ENCODE results near the gene ATP1B1. TPM values are rescaled to one million over a fixed set of nuclear protein-coding genes. Genes with fewer than 3 reads are reported as not detected.

ATP1B1 gene
- total and polyA plus RNA-seq, 2 of the 13 experiments (the other 11 are each of a cell fraction or from before 2014, with no cell fraction given) = 134 to 135 TPM

- TF ChIP-seq, protein P1, sequence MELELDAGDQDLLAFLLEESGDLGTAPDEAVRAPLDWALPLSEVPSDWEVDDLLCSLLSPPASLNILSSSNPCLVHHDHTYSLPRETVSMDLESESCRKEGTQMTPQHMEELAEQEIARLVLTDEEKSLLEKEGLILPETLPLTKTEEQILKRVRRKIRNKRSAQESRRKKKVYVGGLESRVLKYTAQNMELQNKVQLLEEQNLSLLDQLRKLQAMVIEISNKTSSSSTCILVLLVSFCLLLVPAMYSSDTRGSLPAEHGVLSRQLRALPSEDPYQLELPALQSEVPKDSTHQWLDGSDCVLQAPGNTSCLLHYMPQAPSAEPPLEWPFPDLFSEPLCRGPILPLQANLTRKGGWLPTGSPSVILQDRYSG (CRISPR knock-in tag; IDR thresholded peaks at IDR 0.05) = peak; percentile 13; the same call in 1 of the 2 replicates
- no peak for TF ChIP-seq KLF13 (CRISPR knock-in tag; IDR thresholded peaks at IDR 0.05)
- TF ChIP-seq NAIF1 (CRISPR knock-in tag; IDR thresholded peaks at IDR 0.05; ENCODE audit: borderline replicate concordance) = no peak
- TF ChIP-seq, protein P2, sequence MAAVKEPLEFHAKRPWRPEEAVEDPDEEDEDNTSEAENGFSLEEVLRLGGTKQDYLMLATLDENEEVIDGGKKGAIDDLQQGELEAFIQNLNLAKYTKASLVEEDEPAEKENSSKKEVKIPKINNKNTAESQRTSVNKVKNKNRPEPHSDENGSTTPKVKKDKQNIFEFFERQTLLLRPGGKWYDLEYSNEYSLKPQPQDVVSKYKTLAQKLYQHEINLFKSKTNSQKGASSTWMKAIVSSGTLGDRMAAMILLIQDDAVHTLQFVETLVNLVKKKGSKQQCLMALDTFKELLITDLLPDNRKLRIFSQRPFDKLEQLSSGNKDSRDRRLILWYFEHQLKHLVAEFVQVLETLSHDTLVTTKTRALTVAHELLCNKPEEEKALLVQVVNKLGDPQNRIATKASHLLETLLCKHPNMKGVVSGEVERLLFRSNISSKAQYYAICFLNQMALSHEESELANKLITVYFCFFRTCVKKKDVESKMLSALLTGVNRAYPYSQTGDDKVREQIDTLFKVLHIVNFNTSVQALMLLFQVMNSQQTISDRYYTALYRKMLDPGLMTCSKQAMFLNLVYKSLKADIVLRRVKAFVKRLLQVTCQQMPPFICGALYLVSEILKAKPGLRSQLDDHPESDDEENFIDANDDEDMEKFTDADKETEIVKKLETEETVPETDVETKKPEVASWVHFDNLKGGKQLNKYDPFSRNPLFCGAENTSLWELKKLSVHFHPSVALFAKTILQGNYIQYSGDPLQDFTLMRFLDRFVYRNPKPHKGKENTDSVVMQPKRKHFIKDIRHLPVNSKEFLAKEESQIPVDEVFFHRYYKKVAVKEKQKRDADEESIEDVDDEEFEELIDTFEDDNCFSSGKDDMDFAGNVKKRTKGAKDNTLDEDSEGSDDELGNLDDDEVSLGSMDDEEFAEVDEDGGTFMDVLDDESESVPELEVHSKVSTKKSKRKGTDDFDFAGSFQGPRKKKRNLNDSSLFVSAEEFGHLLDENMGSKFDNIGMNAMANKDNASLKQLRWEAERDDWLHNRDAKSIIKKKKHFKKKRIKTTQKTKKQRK (IDR thresholded peaks at IDR 0.05; ENCODE audit: low read length) = no peak
- no peak for TF ChIP-seq PAF1 (CRISPR knock-in tag; IDR thresholded peaks at IDR 0.05)
- no peak for TF ChIP-seq TBL1XR1 (IDR thresholded peaks at IDR 0.05; ENCODE audit: borderline replicate concordance, low read length, partially characterized antibody)
- no peak for TF ChIP-seq PRPF4 (IDR thresholded peaks at IDR 0.05; ENCODE audit: low read depth, low read length, poor library complexity, severe bottlenecking)
- TF ChIP-seq ELF1 (CRISPR knock-in tag; IDR thresholded peaks at IDR 0.05) = no peak
- TF ChIP-seq AGO2 (optimal IDR thresholded peaks at IDR 0.05; ENCODE audit: low read depth, low read length) = peak; percentile 100
- TF ChIP-seq ZNF782 (CRISPR knock-in tag; IDR thresholded peaks at IDR 0.05; ENCODE audit: borderline replicate concordance) = no peak
- no peak for TF ChIP-seq TRIM24 (CRISPR knock-in tag; IDR thresholded peaks at IDR 0.05)
- no peak for TF ChIP-seq ZBTB38 (CRISPR knock-in tag; IDR thresholded peaks at IDR 0.05)
- TF ChIP-seq ATF7 (IDR thresholded peaks at IDR 0.05) = no peak
- no peak for TF ChIP-seq ATF7 (CRISPR knock-in tag; IDR thresholded peaks at IDR 0.05)
- TF ChIP-seq PLRG1 (conservative IDR thresholded peaks at IDR 0.05) = no peak
- TF ChIP-seq CBX5 (CRISPR knock-in tag; IDR thresholded peaks at IDR 0.05; ENCODE audit: borderline replicate concordance) = no peak
- no peak for TF ChIP-seq THAP9 (CRISPR knock-in tag; IDR thresholded peaks at IDR 0.05; ENCODE audit: borderline replicate concordance)
- no peak for TF ChIP-seq KDM6A (CRISPR knock-in tag; IDR thresholded peaks at IDR 0.05; ENCODE audit: low read depth)
- TF ChIP-seq ATF2 (CRISPR knock-in tag; IDR thresholded peaks at IDR 0.05) = no peak
- TF ChIP-seq, protein P3, sequence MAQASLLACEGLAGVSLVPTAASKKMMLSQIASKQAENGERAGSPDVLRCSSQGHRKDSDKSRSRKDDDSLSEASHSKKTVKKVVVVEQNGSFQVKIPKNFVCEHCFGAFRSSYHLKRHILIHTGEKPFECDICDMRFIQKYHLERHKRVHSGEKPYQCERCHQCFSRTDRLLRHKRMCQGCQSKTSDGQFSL (CRISPR knock-in tag; IDR thresholded peaks at IDR 0.05) = no peak
- TF ChIP-seq ZNF607 (CRISPR knock-in tag; IDR thresholded peaks at IDR 0.05; ENCODE audit: borderline replicate concordance) = no peak; the same call in 1 of the 2 replicates
These were observed at the start of gene ATP1B1 (continued) for GRCh38 chr1:169106095-169106920.
